SK-MEL-5 (cell line): ENCODE data around the gene AUH. TPM values are rescaled to one million over a fixed set of nuclear protein-coding genes. Genes with fewer than 3 reads are reported as not detected.

Source experiments
- DNase-seq: peaks from one replicate; pipeline ENCODE4 v3.0.0-alpha.2; 2016; ENCODE audit warnings: low read depth, low spot score
- in situ Hi-C: cut with HindIII; loops from 2 replicates; pipeline ENCODE4 v1.10.0; 2016; ENCODE audit warnings: low sequenced_read_pairs, high pct_unique_total_duplicates, low pct_unique_long_range_greater_than_20kb
- total RNA-seq: library from RNA; depleted of rRNA; stranded (reverse); fragments of >200 nt; shearing (Covaris generic); gene quantifications from 2 replicates; pipeline ENCODE4 v1.2.3, GENCODE V29; 2014

Gene AUH
- total RNA-seq, 1 experiment from 2014 or later: 29.9 TPM

DNA sequence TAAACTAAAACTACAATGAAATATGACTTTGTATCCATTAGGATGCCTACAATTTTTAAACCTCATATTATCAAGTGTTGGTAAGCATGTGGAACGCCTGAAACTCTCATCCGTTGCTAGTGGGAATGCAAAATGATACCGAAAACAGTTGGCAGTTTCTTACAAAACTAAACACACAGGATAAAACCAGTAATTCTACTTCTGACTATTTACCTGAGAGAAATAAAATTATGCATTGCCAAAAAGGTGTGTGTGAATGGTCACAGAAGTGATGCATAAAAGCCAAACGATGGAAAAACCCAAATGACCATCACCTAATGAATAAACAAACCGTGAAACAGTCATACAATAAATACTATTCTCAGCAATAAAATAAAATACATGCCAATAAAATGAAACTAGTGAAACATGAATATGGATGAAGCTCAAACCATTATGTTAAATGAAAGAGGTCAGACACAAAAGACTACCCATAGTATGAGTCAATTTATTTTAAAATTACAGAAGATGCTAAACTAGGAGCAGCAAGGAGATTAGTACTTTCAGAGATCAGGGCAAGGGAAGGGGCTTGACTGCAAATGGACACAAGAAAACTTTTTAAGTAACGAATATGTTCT, 13.4 kb downstream of the AUH start:
- in situ Hi-C loops: no loop called here
- DNase-seq: no peak

DNA sequence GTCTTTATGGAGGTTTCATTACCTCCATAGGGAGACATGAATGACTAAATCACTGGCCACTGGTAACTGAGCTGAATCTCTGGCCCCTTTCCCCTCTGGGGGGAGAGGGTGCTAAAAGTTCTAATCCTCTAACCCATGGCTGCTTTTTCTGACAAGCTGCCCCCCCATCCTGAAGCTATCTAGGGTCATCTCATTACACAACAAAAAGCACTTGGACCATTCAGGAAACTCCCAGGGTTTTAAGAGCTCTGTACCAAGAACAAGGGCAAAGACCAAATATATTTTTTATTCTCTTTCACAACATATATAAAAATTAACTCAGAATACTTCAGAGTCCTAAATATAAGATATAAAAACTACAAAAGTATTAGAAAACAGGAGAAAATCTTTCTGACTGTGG, 14.3 kb downstream of the AUH start:
- in situ Hi-C loops: no loop called here
- DNase-seq: no peak

DNA sequence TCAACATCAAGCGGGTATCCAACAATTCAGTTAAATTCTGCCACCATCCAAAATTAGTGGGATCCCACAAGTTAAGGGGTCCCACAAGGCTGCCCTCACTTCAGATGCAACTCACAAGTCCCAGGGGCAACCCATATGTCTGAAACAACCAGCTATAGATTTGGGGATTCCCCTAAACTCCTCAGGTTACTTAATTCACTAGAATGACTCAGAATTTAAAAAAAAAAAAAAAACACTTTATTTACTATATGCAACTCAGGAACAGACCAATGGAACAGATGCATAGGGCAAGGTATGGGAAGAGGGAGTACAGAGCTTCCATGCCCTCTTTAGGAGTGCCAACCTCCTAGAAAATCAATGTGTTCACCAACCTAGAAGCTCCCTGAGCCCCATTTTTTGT, 15.1 kb downstream of the AUH start:
- in situ Hi-C loops: no loop called here

DNA sequence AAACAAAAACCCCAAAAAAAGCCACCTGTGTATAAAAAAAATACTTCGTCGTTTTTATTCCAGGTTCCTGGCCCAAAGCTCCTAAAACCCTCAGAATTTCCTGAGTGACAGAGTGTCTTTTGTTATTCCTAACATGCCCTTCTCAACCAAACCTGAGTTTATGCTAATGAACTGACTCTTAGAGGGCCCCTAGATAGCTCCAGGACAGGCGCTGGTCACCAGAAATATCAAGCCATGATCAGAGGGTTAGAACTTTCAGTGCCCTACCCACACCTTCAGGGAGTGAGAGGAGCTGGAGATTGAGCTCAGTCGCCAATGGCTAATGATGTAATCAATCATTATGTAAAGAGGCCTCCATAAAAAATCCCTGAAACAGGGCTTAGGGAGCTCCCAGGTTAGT, 15.7 kb downstream of the AUH start:
- in situ Hi-C loops: no loop called here
- DNase-seq: no peak

More for the DNA sequence above, 15.1 kb downstream of the AUH start:
- no peak for DNase-seq

DNA sequence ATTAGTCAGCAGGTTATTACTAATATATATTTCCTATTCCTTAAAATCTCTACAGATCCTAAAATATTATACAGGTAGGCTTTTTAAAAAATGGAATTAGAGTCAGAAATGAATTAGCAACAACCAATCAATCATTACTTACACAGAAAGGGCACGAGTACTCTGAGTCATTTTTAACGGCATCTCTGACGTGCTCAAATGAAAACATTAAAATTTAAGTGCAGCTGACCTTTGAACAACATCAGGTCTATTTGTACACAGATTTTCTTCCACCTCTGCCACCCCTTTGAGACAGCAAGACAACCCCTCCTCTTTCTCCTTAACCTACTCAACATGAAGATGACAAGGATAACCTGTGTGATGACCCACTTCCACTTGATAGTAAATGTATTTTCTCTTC, 19.1 kb downstream of the AUH start:
- in situ Hi-C loops: no loop called here
- no peak for DNase-seq

DNA sequence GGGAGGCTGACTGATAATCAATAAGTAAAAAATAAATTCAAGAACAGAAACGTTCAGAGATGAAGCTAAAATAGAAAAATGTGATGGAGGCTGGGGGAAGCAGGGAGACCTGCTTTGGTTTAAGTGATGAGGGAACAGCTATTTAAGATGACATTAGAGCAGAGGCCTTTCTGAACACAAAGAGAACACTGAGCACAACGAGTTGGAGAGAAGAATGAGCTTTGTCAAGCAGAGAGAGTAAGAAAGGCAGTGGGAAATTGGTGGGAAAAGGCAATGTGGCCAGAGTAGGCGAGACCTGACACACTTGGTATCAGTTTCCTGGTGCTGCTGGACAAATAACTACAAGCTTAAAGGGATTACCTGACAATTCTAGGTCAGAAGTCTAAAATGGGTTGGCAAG, 20.0 kb downstream of the AUH start:
- no peak for DNase-seq
- in situ Hi-C loops: no loop called here

DNA sequence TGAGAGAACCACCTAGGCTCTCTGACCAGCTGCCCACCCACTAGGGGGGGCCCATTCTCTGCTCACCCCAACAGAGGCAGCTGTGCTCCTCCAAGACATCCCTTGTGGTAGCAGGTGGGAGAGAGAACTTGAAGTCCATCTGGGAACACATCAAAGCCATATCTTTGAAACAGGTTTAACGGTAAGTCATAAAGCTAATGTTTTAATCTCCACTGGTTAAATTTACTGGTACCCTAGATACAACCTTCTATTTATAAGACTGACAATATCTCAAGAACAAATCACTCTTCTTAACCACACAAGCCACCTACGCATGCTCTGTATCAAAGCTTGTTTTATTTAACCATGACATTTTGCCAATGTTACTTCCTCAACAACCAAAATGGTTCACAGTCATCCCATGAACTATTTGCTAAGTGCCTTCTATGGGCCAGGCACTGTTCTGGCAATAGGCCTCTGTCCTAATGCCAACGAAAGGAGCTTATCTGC, 20.4 kb downstream of the AUH start:
- no peak for DNase-seq
- in situ Hi-C loops: no loop called here

DNA sequence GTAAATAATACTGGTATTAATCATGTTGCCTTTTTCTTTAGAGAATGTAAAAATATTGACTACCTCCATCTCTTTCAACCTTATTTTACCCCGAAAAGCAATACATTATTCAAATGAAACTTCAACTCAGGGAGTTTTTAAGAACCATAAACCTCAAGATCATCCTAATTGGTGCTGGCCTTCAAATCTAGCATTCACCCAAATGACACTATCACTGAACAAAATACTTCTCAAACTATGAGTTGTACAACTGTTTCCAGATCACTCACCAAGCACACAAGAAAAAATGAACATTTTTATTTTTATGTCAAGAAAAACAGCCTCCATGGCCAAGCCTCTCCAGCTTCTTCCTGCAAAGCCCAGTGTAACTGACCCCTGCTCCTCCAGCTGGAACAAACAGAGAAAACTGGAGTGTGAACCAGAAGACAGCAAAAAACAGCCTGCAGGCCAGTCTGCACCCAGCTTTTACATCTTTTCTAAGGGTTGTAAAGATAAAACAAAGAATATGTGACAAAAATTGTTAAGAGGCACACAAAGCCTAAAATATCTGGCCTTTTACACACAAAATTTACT, 21.2 kb downstream of the AUH start:
- no peak for DNase-seq
- in situ Hi-C loops: no loop called here

DNA sequence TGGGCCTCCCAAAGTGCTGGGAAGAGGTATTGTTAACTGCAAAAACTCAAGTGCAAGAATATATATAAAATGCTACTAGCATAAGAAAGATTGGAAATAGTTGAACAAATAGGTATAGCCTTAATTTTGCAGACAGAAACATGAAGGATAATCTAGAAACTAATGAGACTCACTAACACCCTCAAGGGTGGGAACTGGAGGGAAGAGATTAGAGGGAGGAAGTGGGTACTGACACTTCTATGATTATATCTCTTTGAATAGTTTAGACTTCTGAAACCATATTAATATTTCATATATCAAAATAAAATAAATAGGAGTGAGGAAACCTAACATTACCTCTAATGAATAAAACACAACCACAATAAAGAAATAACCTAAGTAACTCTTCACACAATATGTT, 23.0 kb downstream of the AUH start:
- no peak for DNase-seq

DNA sequence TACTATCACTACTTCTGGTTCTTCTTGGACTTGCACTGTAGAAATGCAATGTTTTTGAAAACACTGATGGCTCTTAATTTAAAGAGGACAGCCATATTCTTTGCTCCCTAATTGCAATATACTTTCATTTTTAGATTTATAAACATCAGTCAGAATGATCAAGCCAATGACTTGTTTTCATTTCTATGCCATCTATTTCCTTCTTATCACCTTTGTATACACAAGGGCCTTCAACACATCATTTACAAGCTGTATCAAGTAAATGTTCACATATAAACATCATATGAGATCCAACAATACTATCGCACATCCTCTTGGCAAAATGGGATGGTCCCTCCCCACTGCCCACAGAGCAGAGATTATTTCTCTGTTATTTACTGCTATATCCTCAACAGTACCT, 24.9 kb downstream of the AUH start:
- DNase-seq: no peak
- in situ Hi-C loops: no loop called here

More for the DNA sequence above, 23.0 kb downstream of the AUH start:
- in situ Hi-C loops: no loop called here

DNA sequence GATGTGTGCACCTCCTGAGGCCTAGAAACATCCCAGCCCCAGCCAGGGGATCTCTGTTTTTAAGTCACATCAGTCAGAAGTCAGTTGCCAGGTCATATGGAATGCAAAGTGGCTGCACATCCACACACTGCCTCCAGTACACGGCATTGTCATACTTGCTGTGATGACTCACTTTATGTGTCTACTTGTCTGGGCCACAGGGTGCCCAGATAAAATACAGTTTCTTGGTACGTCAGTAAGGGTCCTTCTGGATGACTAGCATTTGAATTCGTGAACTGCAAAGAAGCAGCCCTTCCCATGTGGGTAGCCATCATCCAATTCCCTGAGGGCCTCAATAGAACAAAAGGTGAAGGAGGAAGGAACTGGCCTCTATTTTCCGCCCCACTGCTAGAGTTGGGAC, 27.7 kb downstream of the AUH start:
- DNase-seq: no peak
- in situ Hi-C loops: no loop called here

DNA sequence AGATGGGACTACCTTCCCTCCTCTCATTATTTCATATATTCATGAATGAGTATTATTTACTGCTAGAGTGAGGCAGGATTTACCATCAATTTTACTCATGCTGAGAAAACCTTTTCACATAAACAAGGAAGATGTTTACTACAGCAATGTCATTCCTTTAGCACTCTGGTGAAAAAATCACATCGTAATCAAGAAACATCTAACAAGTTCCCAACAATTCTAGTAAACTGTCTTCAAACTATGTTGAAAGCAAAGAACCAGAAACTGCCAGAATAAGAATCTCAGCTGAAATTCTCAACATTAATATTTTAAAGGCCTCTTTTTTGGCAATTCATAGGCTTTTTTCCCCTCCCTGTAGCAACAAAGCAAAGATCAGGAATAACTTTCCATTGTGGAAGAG, 28.2 kb downstream of the AUH start:
- in situ Hi-C loops: no loop called here

DNA sequence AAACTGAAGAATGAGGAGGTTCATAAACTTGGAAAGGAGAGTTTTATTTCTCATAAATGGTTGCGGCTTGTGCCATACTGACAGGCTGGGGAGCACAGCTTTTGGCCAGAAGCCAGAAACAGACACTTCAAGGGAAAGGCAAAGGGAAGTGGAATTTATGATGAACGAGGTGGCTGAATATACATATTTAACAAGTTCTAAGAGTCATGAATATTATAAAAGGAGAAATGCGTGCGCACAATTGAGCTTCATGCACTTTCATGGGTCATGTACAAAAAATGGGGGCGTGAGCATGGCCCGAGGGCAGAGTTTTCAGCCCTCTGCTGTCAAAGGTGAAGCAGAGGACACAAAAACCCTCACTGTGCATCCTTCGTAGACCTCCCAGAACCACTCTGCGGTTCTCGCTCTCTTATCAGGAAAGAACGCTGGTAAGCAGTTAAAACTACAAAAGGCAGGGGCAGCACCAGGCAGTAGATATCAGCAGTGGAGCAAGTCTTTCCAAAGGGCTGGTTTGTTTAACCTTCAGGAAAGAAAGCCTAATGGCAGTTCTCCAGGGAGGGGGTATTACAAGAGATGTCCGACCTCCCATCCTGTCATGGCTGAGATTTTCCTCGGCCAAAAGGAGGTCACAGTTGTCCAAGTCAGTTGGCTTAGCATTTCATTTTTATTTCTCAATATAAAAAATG, 29.0 kb downstream of the AUH start:
- no peak for DNase-seq
- in situ Hi-C loops: no loop called here

More for the DNA sequence above, 28.2 kb downstream of the AUH start:
- DNase-seq: no peak

DNA sequence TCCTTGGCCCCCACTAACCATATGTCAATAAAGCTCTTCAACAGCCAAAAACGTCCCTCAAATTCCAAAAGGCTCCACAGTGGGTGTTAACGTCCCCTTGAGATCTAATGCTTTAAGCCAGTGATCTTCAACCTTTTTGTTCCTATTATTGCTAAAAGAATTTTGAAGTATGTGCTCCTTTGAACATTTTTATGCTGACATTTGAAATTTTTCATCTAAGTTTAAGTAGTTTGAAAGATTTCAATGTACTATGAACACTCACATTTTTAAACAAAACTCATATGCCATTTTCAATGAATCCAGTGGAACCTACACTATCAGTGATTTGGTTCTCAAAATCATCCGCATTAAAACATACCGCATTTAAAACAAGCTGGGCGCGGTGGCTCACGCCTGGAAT, 29.9 kb downstream of the AUH start:
- in situ Hi-C loops: no loop called here
- DNase-seq: no peak

DNA sequence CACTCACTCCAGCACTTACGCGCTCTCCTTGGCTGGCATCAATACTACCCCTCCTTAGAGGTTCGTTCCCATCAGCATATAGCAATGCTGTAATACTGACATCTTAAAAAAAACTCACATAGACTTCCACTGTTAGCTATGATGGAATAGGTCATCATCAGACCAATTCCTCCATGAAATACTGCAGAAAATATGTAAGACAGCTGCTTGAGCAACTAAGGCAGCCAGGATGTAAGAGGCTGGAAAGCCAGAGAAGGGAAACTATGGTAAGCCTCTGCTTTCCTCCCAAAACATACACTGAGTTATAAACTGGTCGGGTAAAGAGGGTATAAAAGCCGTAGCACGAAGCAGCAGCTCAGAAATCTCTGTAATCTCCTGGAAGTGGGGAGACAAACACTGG, 33.5 kb downstream of the AUH start:
- in situ Hi-C loops: no loop called here
- no peak for DNase-seq

DNA sequence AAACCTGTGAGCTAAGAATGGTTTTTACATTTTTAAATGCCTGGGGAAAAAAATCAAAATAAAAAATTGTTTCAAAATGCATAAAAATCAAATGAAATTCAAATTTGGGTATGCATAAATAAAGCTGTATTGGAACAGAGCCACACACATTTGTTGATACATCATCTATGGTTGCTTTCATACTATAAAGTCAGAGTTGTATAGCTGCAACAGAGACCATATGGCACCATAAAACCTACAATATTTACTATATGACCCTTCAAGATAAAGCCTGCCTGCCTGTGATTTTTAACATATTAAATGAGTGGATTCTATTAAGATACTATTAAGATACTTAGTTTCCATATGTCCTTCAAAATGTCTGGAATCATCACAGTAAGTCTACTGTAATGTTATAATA, 40.0 kb downstream of the AUH start:
- DNase-seq: no peak
- in situ Hi-C loops: no loop called here

DNA sequence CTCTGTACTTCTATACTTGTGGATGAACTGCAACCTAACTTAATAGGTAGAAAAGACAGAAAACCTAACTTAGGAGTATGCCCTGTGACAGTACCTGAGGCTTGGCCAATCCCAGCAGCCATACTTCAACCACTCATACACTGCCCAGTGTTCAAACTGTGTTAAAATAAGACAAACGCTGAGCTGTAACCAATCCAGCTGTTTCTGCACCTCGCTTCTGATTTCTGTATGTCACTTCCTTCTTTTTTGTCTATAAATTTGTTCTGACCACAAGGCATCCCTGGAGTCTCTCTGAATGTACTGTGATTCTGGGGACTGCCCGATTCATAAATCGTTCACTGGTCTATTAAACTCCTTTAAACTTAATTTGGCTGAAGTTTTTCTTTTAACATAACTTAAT, 41.4 kb downstream of the AUH start:
- DNase-seq: no peak
- in situ Hi-C loops: no loop called here

DNA sequence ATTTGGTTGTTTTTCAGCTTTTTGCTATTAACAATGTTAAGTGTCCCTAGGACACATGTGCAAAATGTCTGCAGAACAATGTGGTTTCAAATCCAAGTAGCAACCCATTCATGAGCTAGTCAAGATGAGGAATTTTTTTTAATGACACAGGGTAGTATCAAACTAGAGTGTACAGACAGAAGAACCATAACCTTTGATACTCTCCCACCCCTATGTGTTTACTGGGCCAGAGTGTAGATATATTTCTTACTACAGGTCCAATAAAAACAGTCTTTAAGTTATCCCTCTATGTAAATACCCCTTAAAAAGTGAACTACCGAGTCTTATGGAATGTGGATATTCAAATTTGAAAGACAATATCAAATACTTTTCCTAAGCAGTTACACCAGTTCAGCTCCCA, 45.6 kb downstream of the AUH start:
- in situ Hi-C loops: no loop called here
- DNase-seq: no peak

DNA sequence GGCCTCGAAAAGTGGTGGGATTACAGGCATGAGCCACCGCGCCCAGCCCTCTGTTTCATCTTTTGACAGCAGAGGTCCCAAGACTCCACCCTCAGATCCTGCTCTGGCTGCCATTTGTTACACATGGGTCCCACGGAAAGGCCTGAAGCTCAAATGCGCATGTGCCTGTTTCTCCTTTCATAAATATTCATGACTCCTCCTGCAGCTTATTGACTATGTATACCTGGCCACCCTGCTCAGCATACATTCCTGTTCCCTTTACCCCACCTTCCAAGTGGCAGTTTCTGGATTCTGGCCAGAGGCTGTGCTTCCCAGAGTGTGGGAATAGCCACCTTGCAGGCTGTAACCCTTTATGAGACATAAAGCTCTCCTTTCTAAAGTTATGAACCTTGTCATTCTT, 46.5 kb downstream of the AUH start:
- in situ Hi-C loops: no loop called here

More for the DNA sequence above, 46.5 kb downstream of the AUH start:
- DNase-seq: no peak
